HG03025 (cell line): ENCODE results near the gene KIAA1328.

Experiments used
- ATAC-seq: cut with Tn5 transposase; IDR thresholded peaks from one replicate; pipeline ENCODE4 v1.9.1; 2021; ENCODE audit warnings: mild to moderate bottlenecking, moderate library complexity; ENCODE audit not compliant: unreplicated experiment, low FRiP score

Gene KIAA1328

GRCh38 chr18:37266290-37266689, 437.4 kb downstream of the KIAA1328 start:
- no peak for ATAC-seq

- no peak for ATAC-seq
These were observed 441.2 kb downstream of the KIAA1328 start for GRCh38 chr18:37270038-37270665.

DNA sequence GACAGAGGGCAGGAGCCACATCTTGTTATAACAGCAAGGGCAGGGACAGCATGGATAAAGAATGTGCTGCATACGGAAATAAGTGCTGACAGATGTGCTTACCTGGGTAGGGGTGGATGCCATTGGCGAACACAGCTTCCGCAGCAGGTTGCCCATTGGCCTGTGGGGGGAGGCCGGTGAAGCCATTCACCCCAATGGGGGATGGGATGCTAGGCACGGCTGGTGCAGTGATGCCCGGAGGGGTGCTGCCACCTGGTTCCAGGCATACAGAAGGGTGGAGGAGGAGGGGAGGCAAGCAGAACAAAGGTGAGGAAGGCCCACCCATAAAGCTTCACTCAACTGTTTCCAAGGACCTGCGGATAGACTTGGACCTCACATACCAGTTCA, 441.7 kb downstream of the KIAA1328 start:
- ATAC-seq, result no peak

DNA sequence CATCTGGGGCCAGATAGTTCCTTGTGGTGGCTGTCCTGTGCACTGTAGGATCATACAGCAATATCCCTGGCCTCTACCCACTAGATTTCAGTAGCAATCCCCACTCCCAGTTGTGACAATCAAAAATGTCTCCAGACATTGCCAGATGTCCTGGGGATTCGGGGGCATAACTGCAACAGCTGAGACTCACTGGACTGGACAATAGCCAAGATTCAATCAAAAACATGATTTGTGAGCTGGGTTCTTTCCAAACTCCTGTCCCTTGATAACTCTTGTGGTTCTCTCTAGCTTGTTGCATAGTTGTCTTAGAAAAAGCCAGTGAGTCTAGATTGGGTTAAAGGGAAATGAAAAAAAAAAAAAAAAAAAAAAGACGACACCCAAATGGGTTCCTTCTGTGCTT, 443.3 kb downstream of the KIAA1328 start:
- ATAC-seq, result no peak

GRCh38 chr18:37272841-37273240, 443.9 kb downstream of the KIAA1328 start:
- no peak for ATAC-seq

- ATAC-seq, result no peak
These were observed 445.6 kb downstream of the KIAA1328 start for GRCh38 chr18:37274309-37275236.

GRCh38 chr18:37275237-37275741, 446.4 kb downstream of the KIAA1328 start:
- no peak for ATAC-seq

GRCh38 chr18:37276111-37276890, 447.4 kb downstream of the KIAA1328 start:
- ATAC-seq, result no peak

DNA sequence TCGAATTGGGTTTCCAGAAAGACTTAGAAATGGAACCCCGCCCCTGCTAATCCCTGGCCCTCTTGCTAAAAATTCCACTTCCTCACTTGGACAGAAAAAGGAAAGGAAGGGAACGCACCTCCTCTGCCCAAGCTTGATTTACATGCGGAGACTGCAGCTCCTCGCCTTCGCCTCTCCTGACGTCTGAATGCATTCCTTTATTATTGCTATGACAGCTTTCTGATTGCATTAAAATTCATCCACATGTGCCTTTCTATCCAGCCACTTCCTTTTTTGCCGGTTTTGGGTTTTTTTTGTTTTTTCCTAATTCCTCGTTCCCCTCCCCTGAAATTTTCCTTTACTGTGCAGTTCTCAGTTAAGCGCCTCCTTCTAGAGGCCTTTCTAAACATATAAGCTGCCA, 448.9 kb downstream of the KIAA1328 start:
- ATAC-seq, result no peak
